HS-27A (cell line): ENCODE measurements around the gene BRIP1.
A peak's percentile ranks its signal among the peaks of the same experiment; 100 is the strongest.

Source experiments
- DNase-seq: peaks from one replicate; pipeline ENCODE4 v3.0.0-alpha.2; 2012; ENCODE audit warnings: low read depth, missing footprints

BRIP1 gene

DNA sequence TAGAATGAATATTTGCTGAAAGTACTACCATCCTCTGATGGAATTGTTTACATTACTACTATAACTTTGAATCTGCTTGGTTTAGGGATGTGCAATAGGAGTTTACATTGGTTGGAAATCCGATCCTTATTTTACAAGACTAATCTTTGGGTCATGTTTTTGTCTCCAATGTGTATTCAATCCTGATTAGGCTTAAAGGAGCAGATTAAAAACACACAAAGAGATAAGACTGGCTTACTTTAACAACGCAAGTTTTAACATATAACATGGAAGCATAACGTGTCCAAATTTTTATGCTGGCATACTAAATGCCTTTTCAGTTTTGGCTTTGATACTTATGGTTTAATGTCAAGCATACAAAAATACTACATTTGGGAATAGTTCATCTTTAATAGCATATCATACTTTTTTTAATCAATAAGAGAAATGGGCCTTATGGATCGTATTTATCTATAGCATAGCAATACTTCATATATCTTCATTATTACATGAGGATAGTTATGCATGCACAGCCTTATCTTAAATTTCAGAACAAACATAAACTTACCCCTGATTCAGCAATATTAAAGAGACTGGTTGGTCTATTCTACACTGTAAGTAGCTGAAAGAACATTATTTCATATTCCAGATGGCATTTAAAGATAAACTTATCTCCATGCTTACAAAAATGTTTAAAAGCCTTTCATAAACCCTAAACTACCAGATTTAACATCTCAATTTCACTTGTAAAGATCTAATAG, 202.4 kb downstream of the BRIP1 start:
- DNase-seq, result no peak

DNA sequence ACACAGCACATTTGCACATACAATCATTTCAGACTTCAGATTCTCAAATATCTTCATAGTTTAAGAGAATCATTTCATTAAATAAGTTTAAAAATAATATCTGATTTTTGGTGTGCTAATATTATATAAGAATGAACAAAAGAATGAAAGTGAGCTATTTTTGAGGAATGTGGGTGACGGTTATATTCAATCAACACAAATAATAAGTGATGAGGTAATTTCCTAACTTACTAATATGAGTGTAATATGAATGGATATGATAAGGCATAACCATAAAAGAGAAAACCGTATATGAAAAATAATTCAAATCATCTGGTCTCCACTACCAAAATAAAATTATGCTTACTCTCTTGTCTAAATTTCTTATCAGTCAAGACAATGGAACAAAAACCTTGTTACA, 203.9 kb downstream of the BRIP1 start:
- DNase-seq, result no peak

DNA sequence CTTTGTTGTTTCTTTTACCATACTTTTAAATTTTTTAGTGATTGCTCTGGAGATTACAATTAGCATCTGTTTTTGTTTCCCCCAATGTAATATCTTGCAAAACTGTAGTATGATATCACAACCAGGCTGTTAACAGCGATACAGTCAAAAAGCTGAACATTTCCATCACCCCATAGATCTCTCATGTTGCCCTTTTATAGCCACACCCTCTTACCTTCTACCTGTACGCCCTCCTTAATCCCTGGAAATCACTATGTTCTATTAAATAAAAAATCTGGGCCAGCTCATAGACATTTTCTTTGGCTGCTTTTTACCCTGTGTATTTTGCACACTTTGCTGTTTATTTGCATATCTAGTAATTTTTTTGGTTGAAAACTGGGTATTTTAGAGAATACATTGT, 205.1 kb downstream of the BRIP1 start:
- DNase-seq, result no peak

DNA sequence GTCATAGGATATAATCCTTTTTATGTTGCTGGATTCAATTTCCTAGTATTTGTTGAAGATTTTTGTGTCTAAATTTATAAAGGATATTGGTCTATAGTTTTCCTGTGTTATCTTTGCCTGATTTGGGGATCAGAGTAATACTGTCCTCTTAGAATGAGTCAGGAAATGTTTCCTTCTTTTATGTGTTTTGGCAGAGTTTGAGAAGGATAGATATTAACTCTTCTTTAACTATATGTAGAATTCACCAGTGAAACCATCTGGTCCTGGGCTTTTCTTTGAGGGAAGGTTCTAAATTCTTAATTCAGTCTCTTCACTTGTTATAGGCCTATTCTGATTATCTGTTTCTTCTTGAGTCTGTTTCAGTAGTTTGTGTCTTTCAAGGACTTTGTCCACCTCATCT, 206.0 kb downstream of the BRIP1 start:
- no peak for DNase-seq

DNA sequence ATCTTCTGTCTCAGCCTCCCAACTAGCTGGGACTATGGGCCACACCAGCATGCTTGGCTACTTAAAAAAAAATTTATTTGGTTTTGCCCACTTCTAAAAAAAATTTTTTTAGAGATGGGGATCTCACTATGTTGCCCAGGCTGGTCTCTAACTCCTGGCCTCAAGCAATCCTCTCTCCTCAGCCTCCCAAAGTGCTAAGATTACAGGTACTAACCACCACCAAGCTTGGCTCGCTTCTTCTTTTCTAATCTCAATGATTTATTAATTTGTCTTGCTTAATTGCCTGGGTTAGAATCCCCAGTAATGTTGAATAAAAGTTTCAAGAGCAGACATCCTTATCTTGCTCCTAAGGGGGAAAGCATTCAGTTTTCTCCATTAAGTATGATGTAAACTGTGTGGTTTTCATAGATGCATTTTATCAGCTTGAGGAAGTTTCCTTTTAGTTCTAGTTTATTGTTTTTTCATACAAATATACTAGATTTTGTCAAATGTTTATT, 206.6 kb downstream of the BRIP1 start:
- no peak for DNase-seq

DNA sequence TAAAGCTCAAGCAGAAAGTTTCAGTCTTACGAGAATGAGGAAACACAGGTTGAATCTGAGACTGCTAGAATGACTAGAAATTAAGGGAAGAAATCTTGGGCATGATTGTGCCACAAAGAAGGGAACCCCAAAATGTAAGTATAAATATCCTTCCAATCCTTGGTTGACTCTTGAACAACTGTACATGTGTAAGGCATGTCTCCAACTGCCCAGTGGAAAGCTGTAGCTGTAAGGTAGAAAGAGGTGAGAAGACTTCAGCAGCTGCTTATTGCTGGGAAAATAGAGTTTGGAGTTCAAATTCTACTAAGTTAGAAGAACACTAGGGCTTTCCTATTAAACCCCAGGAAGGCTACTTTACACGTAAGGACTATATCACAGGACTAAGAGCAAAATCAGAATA, 212.6 kb downstream of the BRIP1 start:
- DNase-seq, result no peak

DNA sequence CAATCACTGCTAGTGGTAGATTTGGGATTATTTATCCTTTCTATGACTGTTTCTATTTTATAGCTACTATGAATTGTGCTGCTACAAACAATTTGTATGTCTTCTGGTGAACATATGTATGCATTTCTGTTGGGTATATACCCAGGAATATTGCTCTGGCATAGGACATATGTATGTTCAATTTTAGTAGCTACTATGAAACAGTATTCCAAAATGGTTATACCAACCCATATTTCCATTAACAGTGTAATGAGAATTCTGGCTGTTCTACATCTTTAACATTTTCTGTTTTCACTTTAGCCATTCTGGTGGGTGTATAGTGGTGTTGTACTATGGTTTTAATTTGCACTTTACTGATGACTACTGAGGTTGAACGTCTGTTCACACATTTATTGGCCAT, 214.7 kb downstream of the BRIP1 start:
- DNase-seq, result no peak

DNA sequence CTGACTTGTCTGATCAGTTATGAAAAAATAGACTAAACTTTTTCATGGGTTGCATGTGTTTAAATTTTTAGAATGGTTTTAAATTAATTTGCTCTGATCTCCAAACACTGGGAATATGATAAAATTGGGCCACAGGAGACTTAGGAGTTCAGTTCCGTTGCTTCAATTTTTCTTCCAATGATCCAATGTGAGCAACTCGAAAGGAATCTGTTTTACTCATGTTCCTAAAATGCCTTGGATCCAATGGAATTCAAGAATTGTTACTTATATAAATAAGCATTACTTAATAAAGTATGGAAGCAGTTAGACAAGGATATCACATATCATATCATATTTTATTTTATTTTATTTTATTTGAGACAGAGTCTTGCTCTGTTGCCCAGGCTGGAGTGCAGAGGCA, 216.3 kb downstream of the BRIP1 start:
- DNase-seq, result peak; percentile 63

DNA sequence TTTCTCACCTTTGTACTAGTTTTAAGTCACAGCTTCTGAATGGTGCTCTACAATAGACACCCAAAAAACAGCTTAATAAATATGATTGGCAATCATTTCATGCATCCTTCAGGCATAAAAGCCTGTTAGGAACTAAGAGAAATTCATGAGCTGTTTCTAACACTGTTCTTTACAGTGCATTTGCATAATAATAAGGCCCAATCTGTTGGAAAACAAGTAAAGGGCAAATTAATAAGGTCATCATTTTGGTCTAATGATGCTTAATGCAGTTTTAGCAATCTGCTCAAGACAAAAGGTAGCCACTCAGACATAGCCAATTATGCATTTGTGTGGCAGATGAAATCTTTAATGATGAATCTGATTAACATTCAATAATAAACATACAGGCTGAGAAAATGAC, 216.8 kb downstream of the BRIP1 start:
- no peak for DNase-seq

DNA sequence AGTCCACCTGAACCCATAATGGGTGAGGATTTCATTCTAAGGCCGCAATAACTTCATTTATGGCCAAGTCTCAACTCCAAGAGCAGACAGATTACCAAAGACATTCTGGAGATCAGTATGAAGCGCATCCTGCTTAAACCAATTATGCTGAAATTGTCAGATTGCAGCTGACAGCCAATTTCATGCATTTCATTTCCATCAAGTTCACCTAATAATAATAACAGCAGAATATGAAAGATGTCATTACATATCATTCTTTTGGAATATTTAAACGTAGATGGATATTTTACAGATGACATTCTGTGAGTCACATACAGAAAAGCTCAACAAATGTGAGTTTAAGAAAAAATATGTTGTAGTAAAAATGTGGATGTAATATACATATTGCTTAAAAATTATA, 217.4 kb downstream of the BRIP1 start:
- no peak for DNase-seq

DNA sequence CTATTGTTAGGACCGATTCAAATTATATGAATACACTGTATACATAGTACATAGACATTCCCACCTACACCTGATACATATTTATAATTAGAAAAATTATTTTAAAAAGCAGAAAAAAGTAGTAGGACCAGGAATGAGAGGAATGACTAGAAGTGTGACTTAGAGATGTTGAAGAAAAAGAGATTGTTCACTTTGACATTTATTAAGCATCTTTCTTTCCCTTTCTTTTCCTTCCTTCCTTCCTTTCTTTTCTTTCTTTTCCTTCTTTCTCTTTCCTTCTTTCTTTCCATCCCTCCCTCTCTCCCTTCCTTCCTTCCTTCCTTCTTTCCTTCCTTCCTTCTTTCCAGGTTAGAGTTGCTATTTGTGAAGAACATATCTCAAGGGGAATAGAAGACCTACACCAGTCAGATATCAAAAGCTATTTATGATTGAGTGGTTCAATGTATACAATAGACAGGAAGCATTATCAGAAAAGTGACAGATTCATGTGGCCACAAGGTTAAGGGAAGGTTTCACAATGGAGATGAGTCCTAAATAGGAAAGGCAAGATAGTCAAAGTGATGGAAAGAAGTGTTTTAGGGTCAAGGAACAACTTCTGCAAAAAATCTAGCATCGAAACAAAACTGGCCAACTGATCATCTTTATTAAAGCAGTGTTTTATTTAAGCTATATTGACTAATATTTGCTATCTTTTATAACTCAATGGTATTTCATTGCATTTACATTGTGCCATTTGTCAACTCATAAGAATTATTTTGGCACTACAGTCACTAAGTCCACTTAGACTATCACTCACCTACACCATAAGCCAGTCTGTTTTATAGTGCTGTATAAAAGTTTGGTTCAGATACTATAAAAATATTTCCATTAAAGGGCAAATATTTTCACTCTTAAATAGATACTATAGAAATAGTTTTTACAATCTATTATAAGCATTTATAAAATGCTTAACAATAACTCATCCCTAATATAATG, 218.2 kb downstream of the BRIP1 start:
- DNase-seq, result no peak

DNA sequence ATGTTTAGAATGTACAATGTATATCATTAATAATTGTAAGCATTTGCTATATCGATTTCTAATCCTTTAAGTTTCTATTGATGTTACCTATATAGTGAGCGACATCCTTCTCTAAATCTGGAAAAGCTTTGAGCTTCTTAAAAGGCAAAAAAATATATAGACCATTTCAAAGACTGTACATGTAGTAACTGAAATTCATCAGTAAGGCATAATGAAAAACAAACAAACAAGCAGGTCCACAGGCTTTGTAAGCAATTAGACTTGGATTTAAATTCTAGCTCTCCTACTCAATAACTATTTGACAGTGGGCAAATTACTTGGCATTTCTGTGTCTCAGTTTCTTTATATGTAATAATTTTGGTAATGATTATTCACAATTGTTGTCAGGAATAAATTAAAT, 220.6 kb downstream of the BRIP1 start:
- no peak for DNase-seq

DNA sequence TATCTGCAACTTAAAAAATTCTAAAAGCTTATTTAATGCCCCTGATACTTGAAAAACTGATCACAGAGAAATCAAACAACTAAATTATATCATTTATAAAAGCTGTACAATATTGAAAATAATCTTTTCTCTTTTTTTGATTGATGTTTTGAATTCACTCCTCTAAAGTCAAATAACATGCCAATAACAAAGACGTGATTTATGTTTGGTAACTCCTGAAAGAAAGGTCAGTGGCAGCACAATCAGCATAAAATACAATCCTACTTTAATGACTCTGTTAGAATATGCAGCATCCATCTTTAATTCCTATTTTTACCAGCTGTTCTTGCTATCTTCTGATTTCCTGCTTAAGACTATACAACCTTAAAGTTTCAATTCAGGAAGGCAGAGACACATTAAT, 221.6 kb downstream of the BRIP1 start:
- DNase-seq, result no peak

DNA sequence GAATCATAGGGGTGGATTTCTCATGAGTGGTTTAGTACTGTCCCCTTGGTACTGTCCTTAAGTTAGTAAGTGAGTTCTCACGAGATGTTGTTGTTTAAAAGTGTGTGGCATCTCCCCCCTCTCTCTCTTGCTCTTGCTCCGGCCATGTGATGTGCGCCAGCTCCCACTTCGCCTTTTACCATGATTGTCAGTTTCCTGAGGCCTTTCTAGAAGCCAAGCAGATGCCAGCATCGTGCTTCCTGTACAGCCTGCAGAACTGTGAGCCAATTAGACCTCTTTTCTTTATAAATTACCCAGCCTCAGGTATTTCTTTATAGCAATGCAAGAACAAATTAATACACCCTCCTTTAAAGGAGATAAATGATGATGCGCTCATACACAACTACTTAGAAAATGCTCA, 222.2 kb downstream of the BRIP1 start:
- DNase-seq, result no peak

DNA sequence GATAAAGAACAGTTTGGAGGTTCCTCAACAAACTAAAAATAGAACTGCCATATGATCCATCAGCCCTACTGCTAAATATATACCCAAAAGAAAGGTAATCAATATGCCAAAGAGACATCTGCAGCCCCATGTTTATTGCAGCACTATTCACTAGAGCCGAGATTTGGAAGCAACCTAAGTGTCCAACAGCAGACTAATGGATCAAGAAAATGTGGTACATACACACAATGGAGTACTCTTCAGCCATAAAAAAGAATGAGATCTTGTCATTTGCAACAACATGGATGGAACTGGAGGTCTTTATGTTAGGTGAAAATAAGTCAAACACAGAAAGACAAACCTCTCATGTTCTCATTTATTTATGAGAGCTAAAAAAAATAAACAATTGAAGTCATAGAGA, 223.5 kb downstream of the BRIP1 start:
- DNase-seq, result no peak

DNA sequence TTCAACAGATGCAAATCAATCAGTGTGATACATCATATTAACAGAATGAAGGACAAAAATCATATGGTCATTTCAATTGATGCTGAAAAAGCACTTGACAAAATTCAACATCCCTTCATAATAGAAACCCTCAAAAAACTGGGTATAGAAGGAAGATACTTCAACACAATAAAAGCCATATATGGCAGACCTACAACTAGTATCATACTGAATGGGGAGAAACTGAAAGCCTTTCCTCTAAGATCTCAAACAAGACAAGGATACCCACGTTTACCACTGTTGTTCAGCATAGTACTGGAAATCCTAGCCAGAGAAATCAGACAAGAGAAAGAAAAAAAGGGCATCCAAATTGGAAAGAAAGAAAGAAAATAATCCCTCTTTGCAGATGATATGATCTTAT, 225.2 kb downstream of the BRIP1 start:
- no peak for DNase-seq

DNA sequence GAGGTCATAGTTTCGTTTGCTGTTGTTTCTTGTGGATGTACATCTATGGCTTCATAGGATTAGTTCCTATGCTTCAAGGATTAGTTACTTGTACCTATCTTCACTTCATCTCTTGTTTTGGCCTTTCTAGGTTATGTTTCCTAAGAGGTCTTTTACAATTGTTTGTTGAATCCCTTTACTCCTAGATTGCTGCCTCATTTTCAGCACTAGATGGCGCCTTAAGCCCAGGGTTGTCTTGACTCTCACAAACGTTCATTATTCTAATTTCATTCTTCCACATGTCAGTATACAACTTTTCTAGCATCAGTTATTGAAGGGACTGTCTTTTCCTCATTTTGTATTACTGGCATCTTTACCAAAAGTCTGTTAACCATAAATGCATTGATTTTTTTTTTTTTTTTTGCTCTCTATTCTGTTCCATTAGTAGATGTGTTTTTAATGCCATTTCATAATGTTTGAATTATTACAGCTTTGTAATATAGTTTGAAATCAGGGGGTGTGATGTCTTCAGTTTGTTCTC, 227.4 kb downstream of the BRIP1 start:
- DNase-seq, result peak; percentile 42

DNA sequence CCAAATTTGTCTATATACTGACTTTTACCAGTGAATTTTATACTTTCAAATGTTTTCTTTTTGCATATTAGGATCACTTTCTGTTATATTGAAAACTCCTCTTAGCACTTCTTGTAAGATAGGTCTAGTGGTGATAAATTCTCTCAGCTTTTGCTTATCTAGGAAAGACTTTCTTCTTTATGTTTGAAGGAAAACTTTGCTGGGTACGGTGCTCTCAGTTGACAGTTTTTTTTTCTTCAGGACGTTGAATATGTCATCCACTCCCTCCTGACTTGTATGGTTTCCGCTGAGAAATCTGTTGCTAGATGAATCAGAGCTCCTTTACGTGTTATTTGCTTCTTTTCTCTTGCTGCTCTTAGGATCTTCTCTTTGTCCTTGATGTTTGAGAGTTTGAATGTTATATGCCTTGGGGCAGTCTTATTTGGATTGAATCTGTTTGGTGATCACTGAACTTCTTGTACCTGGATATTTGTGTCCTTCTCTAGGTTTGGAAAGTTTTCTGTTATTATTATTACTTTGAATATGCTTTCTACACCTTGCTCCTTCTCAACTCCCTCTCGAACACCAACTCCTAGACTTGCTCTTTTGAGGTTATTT, 228.3 kb downstream of the BRIP1 start:
- no peak for DNase-seq

DNA sequence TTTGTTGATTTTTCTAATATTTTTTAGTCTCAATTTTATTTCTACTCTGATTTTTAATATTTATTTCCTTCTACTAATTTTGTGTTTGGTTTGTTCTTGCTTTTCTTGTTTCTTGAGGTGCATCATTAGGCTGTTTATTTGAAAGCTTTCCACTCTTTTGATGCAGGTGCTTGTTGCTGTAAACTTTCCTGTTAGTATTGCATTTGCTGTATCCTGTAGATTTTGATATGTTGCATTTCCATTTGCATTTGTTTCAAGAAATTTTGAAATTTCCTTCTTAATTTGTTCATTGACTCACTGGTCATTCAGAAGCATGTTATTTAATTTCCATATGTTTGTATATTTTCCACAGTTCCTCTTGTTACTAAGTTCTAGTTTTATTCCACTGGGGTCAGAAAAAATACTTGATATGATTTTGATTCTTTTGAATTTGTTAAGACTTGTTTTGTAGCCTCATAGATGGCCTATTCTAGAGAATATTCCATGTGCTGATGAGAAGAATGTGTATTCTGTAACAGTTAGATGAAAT, 229.3 kb downstream of the BRIP1 start:
- DNase-seq, result no peak

DNA sequence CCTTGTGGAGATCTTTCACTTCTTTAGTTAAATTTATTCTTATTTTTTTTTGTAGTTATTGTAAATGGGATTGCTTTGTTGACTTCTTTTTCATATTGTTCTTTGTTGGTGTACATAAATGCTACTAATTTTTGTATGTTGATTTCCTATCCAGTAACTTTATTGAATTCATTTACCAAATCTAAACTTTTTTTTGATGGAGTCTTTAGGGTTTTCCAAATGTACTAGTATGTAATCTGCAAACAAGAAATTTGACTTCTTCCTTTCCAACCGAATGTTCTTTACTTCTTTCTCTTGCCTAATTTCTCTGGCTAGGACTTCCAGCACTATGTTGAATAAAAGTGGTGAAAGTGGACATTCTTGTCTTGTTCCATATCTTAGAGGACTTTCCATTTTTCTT, 230.5 kb downstream of the BRIP1 start:
- no peak for DNase-seq

DNA sequence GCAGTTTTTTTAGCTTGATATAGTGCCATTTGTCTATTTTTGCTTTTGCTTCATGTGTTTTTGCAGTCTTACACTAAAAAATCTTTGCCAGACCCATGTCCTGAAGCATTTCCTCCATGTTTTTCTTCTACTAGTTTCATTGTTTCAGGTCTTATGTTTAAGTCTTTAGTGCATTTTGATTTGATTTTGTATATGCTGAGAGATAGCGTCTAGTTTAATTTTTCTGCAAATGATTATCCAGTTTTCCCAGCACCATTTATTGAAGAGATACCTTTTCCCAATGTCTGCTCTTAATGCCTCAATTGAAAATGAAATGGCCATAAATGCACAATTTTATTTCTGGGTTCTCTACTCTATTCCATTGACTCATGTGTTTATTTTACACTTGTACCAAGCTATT, 231.5 kb downstream of the BRIP1 start:
- no peak for DNase-seq
